Ascending aorta (tissue), 2 donors: ENCODE data around the gene NOSTRIN. TPM values are rescaled to one million over a fixed set of nuclear protein-coding genes. Genes with fewer than 3 reads are reported as not detected.

Source experiments
- DNase-seq, 2 donors: peaks; one replicate each; pipeline ENCODE4 v3.0.0-alpha.2; 2019; ENCODE audit warnings: low spot score in 2 of 2
- H3K27ac ChIP-seq, 2 donors: fragments of 200-600 bp; sonication (generic); one replicate each; pipeline ENCODE4 v1.5.1; 2016 to 2017; ENCODE audit warnings: mild to moderate bottlenecking in 1 of 2
- H3K27me3 ChIP-seq: fragments of 200-600 bp; sonication (generic); one replicate; pipeline ENCODE4 v1.5.1; 2017
- H3K36me3 ChIP-seq, 2 donors: fragments of 200-600 bp; sonication (generic); one replicate each; pipeline ENCODE4 v1.5.1; 2016
- H3K4me1 ChIP-seq, 2 donors: fragments of 200-600 bp; sonication (generic); one replicate each; pipeline ENCODE4 v1.5.1; 2016 to 2017; ENCODE audit warnings: mild to moderate bottlenecking in 1 of 2
- H3K4me3 ChIP-seq, 2 donors: fragments of 200-600 bp; sonication (generic); one replicate each; pipeline ENCODE4 v1.5.1; 2016 to 2017; ENCODE audit warnings: mild to moderate bottlenecking in 1 of 2
- H3K9me3 ChIP-seq, 2 donors: fragments of 200-600 bp; sonication (generic); one replicate each; pipeline ENCODE4 v1.5.1; 2016
- CTCF ChIP-seq, 3 experiments: fragments of 200-600 bp in 2 of 3; fragments of 450-650 bp in 1 of 3; sonication (generic) in 2 of 3; IDR thresholded peaks; one replicate each; pipeline ENCODE4 v1.5.1; 2016 to 2019; ENCODE audit warnings: antibody characterized with exemption in 3 of 3, mild to moderate bottlenecking in 1 of 3, moderate library complexity in 1 of 3
- intact Hi-C: fragments of 100-400 bp; cut with DNase I; formaldehyde crosslinking; loops from one replicate; pipeline ENCODE4 v1.15.1; 2023
- total RNA-seq: library from RNA; depleted of rRNA; stranded (reverse); fragments of >200 nt; gene quantifications from one replicate; pipeline ENCODE4 v1.1.0, GENCODE V29; 2016

Gene NOSTRIN
- total RNA-seq, 1 donor from 2014 or later = 7.8 TPM

- intact Hi-C loops = no loop called here
- TF ChIP-seq CTCF (IDR thresholded peaks at IDR 0.05) = no peak
- Histone ChIP-seq H3K27ac (no peak overlapping the region), H3K4me3 (no peak overlapping the region), H3K36me3 (no peaks in the 10 kb centered on the region), H3K9me3 (no peaks in the 10 kb centered on the region), H3K27me3 (no peaks in the 10 kb centered on the region), H3K4me1 (no peaks in the 10 kb centered on the region)
- DNase-seq = no peak
Measured at GRCh38 chr2:168814939-168815907, 12.8 kb downstream of the NOSTRIN start.

DNA sequence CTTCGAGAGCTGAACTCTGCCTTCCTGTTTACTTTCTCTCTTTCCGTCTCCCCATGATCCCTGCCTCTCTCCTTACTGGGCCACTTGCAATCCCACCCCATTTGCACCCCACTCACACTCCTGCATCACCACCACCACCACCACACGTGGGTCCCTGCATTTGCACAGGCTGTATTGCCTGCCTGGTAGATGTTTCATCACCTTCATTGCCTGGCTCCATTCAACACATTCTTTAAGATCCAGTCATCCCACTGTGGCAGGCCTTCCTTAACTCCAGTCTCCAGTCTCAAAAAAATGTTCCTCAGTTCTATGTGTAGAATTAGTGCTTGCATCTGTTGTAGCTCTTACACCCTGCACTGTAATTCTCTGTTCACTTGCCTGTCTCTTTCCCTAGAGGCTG, 13.9 kb downstream of the NOSTRIN start:
- Histone ChIP-seq H3K4me3 (no peak overlapping the region), H3K27ac (no peak overlapping the region), H3K4me1 (no peaks in the 10 kb centered on the region), H3K27me3 (no peaks in the 10 kb centered on the region), H3K9me3 (no peaks in the 10 kb centered on the region), H3K36me3 (no peaks in the 10 kb centered on the region)
- intact Hi-C loops = no loop called here
- TF ChIP-seq CTCF (IDR thresholded peaks at IDR 0.05) = no peak
- no peak for DNase-seq

DNA sequence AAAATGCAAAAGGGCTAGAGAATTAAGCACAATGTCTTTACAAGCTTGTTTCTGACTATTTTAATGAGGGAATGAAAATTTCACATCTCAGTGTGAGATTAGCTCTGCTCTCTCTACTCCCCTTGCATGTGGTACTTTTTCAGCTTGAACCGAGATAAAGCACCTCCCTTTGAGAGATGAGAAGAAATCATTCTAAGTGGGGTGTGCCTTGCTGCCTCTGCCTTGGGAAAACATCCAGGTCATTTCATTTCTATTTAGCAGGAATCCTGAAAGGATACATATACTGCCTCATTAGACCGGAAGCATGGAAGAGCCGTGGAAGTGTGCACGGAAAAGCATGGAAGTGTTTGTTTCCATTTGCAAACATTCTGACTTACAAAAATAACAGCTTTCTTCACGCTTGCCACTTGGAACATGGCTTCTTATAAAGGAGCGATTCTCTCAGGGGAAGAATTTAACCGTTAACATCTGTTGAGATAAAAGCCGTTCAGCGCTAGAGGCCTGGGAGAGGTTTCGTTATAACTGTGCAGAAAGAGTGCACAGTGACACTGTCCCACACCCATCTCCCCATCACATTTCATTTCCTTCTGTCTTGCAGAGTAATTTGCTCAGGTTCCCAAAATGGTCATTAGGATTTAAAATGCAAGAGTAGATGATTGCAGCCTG, 16.7 kb downstream of the NOSTRIN start:
- H3K4me3 ChIP-seq = no peak overlapping the region
- no peaks in the 10 kb centered on the region for H3K27me3 ChIP-seq
- H3K36me3 ChIP-seq = no peaks in the 10 kb centered on the region
- no peak for TF ChIP-seq CTCF (IDR thresholded peaks at IDR 0.05)
- no peak for DNase-seq
- intact Hi-C loops = no loop called here
- H3K9me3 ChIP-seq = no peaks in the 10 kb centered on the region
- H3K27ac ChIP-seq = no peak overlapping the region
- H3K4me1 ChIP-seq = no peaks in the 10 kb centered on the region

- DNase-seq = no peak
- Histone ChIP-seq H3K4me3 (no peak overlapping the region), H3K27me3 (no peaks in the 10 kb centered on the region), H3K27ac (no peak overlapping the region), H3K4me1 (no peaks in the 10 kb centered on the region), H3K36me3 (no peaks in the 10 kb centered on the region), H3K9me3 (no peaks in the 10 kb centered on the region)
- intact Hi-C loops = no loop called here
- TF ChIP-seq CTCF (IDR thresholded peaks at IDR 0.05) = no peak
Measured at GRCh38 chr2:168819829-168820489, 17.5 kb downstream of the NOSTRIN start.

GRCh38 chr2:168821577-168821976, 19.1 kb downstream of the NOSTRIN start:
- no peaks in the 10 kb centered on the region for H3K27me3 ChIP-seq
- no peak overlapping the region for H3K4me3 ChIP-seq
- no peak for TF ChIP-seq CTCF (IDR thresholded peaks at IDR 0.05)
- no peaks in the 10 kb centered on the region for H3K9me3 ChIP-seq
- DNase-seq = no peak
- intact Hi-C loops = no loop called here
- H3K36me3 ChIP-seq = no peaks in the 10 kb centered on the region
- H3K4me1 ChIP-seq = no peaks in the 10 kb centered on the region
- no peak overlapping the region for H3K27ac ChIP-seq
